ENCODE measurements around the gene C5orf15.

C5orf15 gene

DNA sequence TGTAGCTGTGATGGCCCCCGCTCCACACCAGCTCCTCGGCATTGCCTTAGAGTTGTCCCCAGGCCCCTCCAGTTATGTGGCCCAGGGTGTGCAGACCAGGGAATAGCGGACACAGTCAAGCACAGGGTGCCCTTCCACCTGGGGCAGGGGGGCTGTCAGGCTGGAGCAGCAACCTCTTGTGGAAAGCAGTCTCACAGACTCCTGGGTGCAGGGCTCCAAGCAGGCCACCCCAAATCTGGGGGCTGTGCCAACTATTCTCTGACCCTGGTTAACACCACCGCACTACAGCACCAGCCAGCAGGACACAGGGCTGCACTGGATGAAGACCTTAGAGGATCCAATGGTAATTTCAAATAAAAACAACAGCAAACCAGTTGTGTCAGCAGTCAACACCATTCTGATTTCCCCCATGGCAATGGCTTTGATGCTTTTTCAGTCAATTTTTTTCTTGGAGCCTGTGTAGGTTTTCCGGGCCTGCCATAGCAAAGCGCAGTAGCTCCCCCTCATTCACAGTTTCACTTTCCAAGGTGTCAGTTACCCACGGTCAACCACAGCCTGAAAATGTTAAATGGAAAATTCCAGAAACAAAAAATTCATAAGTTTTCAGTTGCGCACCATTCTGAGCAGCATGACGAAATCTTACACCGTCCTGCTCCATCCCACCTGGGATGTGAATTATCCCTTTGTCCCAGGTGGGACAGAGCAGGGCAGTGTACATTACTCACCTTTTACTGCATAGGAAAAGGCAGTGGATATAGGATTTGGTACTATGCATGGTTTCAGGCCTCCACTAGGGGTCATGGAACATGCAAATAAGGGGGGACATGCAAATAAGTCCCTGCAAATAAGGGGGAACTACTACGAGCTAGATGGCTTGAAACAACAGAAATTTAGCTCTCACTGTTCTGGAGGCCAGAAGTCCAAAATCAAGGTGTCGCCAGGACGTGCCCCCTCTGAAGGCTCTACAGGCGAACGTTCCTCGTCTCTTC, 49.0 kb downstream of the C5orf15 start:
- no peak for DNase-seq

DNA sequence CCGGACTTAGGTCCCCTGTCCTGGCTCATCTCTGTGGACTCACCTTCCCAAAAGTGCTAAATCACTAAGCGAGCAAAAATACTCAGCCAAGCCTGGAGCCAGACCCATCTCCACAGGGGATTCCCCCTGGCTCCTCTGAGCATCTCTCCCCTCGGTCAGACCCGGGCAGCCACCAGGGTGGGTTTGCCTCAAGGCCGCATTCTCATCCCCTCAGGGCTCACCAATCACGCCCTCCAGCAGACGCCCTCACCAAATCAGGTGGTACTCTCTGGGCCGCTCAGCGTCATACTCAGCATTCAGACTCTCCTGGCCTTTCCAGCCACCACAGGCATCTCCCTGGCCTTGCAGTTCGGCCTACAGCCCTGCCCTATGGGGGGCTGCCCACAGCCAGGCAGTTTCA, 49.7 kb downstream of the C5orf15 start:
- DNase-seq = no peak

DNA sequence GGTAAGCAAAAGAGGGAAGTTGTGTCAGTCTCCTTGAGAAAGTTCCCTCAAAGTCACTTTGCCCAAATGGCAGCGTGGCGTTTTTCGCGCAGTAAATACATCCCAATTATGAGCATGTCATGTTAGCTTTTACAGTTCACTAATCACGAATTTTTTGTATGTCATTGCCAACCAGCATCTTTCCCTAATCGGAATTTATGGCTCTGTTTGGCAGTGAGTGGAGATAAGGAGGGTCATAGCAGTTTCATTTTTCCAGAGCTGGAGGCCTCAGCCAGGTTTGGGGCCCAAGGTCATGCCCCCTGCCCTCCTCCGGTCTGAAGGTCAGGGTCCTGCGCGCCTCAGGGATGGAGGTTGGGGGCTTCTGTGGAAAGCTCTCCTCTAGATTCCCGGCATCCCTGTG, 50.1 kb downstream of the C5orf15 start:
- DNase-seq = no peak

DNA sequence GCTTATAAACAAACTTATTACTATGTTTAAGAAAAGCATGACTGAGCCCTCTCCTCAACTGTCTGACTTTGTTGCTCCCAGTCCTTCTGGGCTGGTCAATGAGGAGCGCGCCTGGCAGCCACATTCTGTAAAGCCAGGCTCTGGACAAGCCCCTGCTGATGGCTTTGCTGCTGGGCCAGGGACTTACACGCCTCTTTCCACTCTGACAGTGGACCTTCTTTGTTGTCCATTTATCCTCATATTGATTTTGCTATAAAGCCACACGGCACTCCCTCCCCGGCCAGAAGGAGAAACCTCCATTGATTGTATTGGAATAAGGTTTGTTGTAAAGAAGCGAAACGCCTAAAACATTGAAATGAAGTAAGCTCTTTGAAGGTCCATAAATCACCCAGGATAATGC, 50.6 kb downstream of the C5orf15 start:
- no peak for DNase-seq

DNA sequence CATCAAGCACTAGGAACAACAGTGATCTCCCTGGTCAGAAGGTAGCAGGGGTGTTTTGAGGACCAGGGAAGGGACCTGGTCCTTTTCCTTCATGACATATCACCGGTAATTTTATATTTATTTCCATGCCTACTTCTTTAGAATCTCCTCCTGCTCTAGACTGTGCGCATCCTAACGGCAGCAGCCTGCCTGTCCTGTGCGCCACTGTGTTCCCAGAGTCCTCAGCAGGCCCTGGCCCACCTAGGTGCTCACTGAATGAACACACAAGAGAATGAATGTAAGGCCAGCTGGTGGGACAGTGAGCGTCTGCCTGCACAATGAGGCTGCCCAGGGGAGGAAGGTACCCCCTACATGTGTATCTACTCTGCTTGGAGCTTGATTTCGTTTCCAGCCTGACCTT, 51.5 kb downstream of the C5orf15 start:
- DNase-seq = no peak

DNA sequence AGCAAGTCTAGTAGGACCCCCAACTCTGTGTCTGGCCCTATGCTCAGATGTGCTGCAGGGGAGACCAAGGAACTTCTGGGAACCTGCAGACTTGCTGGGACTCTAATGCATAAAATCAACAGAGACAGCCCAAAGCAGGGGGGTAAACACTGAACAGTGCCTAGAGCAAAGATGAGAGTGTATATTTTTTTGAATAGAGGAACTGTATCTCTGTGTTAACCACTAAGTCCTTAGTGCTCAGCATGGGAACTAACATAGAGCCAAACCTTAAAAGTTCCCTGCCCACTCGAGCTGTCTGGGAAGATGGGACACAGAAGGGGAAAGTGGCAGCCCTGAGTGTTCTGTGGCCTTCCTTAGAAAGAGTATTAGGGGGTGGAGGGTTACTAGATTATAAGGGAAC, 51.9 kb downstream of the C5orf15 start:
- DNase-seq = no peak

DNA sequence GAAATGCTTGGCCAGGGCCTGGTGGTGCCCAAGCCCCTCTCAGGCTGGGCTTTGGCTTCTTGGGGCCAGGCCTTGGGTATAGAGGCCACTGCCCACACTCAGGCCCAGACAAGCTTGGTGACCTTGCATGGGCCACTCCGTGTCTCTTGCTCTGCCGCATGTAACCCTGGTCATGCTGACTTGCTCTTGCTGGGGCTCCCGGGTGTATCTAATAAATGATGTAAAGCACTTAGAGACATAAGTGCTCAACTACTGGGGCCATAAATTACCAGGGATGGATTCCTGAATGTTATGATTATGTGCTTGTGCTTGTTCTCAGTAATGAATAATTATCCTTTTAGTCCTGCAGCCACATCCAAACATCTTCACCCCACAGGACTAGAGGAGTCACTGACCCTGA, 54.0 kb downstream of the C5orf15 start:
- DNase-seq = no peak

DNA sequence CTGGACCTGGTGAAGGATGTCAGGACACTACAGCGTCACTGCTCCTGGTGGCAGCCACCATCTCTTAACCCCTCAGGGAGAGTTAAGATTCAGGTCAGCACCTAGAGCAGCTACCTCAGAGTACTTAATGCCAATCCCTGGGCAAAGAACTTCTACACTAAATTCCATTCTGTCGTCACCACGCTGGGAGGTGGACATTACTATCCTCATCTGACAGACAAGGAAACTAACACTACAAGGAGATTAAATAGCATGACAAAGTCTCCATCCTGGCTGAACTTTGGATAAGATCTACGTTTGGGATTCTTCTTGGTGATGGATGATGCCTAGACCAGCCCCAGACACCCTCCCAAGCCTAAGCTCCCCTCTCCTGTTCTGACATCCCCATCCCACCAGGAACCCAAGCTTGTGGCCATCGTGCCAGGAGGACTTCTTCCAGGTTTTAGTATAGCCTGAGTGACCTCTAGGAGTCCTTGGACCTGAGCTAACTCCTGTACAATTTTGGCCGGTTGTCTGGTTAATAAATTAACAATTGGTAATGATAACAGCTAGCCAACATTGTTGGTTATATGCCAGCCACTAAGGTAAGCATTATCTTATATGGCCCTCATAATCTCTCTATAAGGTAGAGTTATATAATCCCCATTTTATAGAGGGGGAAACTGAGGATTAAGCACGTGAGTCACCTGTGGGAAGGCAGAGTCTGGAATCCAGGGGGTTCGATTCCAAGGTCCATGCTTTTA, 54.8 kb downstream of the C5orf15 start:
- DNase-seq = no peak

DNA sequence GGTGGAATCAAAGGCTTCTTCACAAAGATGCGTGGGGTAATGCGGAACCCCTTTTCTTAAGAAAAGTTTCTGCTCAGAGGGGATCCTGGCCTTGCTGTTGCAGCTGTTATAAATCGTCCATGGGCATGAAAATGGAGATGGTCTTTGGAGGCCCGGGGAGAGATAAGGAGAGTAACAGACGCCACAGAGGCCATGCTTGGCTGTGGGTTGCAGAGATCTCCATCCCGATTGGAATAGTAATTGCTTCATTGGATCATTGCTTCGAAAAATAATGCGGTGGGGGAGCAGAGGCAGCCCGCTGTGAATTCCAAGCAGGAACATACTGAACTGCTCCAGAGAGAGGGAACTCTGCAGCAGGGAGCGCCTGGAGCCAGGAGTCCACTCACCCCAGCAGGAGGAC, 55.5 kb downstream of the C5orf15 start:
- DNase-seq = no peak

DNA sequence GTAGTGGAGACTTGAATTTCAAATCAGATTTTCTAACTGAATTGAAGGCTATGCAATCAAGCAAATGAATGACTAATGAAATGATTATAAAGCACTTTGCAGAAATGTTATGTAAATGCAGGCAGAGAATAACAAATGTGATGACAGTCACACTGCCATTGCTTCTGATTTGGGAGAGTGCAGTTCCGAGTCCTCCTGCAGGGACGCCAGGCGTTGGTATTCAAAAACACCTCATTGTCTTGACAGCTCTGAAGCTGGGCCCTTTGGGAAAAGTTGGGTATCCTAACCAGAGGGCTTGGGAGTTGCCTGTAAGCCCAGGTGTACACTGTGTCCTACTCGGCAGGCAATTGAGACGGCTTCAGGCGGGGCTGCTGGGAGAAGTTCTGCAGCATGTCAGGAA, 57.9 kb downstream of the C5orf15 start:
- no peak for DNase-seq

DNA sequence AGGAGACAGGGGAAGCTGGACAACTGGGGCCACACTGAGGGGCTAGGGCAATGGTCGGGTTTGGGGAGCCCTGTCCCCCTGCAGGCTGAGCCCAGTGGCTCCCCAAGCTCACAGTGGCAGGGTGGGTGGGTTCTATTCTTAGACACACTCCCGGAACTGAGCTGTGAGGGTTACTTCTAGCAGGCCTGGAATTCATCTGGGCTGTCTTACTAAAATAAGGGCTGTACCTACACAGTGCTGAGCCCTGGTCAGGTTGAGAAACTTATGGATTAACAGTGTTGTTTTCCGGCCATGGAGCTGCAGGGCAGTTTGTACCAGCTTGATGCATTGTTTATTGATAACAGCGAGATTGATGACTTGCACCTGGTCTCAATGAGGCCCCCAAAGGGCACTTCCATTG, 58.8 kb downstream of the C5orf15 start:
- no peak for DNase-seq

DNA sequence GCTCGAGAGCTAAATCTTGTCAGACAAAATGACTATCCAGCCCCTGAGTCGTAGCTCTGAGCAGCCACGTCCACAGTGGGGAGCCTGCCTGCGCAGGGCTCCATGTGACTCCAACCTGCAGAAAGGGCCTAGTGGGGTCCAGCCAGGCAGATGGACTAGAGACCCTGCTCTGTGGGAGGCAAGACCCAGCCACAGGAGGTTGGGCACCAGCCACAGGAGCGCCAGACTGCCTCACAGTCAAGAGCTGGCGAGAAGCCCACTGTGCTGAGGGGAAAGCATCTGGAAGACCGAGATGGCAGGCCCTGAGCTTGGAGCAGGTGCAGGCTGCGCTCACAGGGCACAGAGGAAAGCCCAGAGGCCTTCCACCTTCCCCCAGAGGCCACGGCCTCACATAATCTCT, 61.4 kb downstream of the C5orf15 start:
- DNase-seq = no peak

DNA sequence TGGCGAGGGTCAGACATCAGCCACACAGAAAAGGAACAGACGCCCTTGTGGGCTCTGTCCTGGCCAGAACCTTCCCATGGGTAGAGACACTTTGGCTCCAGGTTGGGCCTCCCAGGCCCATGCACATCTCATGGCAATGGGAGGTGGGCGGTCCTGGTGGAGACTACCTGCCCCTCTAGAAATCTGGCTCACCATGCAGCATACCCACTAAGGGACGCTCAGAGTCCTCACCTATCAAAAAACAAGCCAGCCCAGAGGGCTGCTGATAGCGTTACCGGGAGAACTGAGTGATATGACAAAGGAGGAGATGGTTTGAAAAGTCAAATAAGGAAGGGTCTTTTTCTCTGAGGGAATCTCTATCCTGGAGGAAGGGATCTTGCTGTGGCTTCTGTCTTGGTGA, 62.1 kb downstream of the C5orf15 start:
- DNase-seq = no peak

Measured in hematopoietic multipotent progenitor cell treated with erythropoietin and hydrocortisone succinate and interleukin-3 and kit ligand, for 8 days (in vitro differentiated cells).